A549 (cell line): ENCODE results near the gene GRHL1. TPM values are rescaled to one million over a fixed set of nuclear protein-coding genes. Genes with fewer than 3 reads are reported as not detected.
A peak's percentile ranks its signal among the peaks of the same experiment; 100 is the strongest.
"Not testable (repeated sequence)": the region's sequence is repeated elsewhere in the genome, so short reads cannot be mapped to it uniquely, and the experiment has no call there.

Source experiments
- ATAC-seq, 2 experiments: fragments of 200-7000 bp in 1 of 2; fragments of >200 bp in 1 of 2; cut with Nextera tagmentation in 1 of 2; cut with Tn5 transposase in 1 of 2; 3 replicates each; pipeline versions ENCODE4 v1.8.0 to v1.9.1; 2018 to 2020; ENCODE audit warnings: mild to moderate bottlenecking in 1 of 2, moderate library complexity in 1 of 2
- CTCF ChIA-PET: fragments of 300-600 bp; sonication (Branson Sonifier 250); formaldehyde crosslinking; extraction: SDS; loops from one replicate; lab custom pipeline; 2021; ENCODE audit warnings: antibody characterized with exemption, inconsistent platforms; lab: Yijun Ruan, JAX
- POLR2A ChIA-PET: fragments of 350-600 bp; formaldehyde crosslinking; extraction: SDS; loops from one replicate; lab custom pipeline; 2021; ENCODE audit warnings: antibody characterized with exemption, inconsistent platforms; lab: Yijun Ruan, JAX
- DNase-seq, 2 experiments: peaks; one replicate each; pipeline versions ENCODE4 v3.0.0 to v3.0.0-alpha.2; 2011 to 2016; ENCODE audit warnings: low read depth in 1 of 2, low spot score in 1 of 2
- FAIRE-seq: peaks from 2 replicates; lab custom pipeline; 2011; peaks lifted over from hg19 to GRCh38; lab: Jason Lieb, UNC
- H3K27ac ChIP-seq, 2 experiments: fragments of >200 bp; sonication (Bioruptor Twin); formaldehyde crosslinking; 3 replicates each; pipeline ENCODE4 v1.5.1; 2016 to 2017
- H3K4me1 ChIP-seq: fragments of >200 bp; sonication (Bioruptor Twin); formaldehyde crosslinking; 3 replicates; pipeline ENCODE4 v1.6.1; 2016
- H3K4me2 ChIP-seq: fragments of >200 bp; sonication (Bioruptor Twin); formaldehyde crosslinking; 3 replicates; pipeline ENCODE4 v1.6.1; 2016
- H3K4me3 ChIP-seq: fragments of >200 bp; sonication (Bioruptor Twin); formaldehyde crosslinking; 3 replicates; pipeline ENCODE4 v1.5.1; 2016
- H3K9me3 ChIP-seq: fragments of >200 bp; sonication (Bioruptor Twin); formaldehyde crosslinking; 3 replicates; pipeline ENCODE4 v1.6.1; 2016
- CBX2 ChIP-seq: fragments of 200-600 bp; sonication (generic); IDR thresholded peaks from 2 replicates; pipeline ENCODE4 v1.6.1; 2016; ENCODE audit warnings: low read depth, mild to moderate bottlenecking, borderline replicate concordance
- E2F6 ChIP-seq: IDR thresholded peaks from 2 replicates; pipeline ENCODE4 v1.6.1; 2012; ENCODE audit warnings: low read depth, borderline replicate concordance
- EHF ChIP-seq: fragments of 250-450 bp; sonication (Bioruptor Pico); IDR thresholded peaks from 2 replicates; pipeline ENCODE4 v1.5.0; 2020; ENCODE audit warnings: mild to moderate bottlenecking
- EHMT2 ChIP-seq: fragments of 200-600 bp; sonication (generic); IDR thresholded peaks from 2 replicates; pipeline ENCODE4 v1.6.1; 2016; ENCODE audit warnings: antibody characterized with exemption, low read depth, mild to moderate bottlenecking, moderate library complexity
- ESRRA ChIP-seq: fragments of 150-350 bp; IDR thresholded peaks from 2 replicates; pipeline ENCODE4 v1.6.1; 2014; ENCODE audit warnings: mild to moderate bottlenecking, low read length, borderline replicate concordance
- FOSL2 ChIP-seq, 2 experiments: fragments of 450-650 bp in 1 of 2; fragments of >200 bp in 1 of 2; sonication (Bioruptor Twin) in 1 of 2; formaldehyde crosslinking; IDR thresholded peaks; 2 replicates each; pipeline versions ENCODE4 v1.5.0 to v1.6.1; 2016 to 2020; ENCODE audit warnings: mild to moderate bottlenecking in 1 of 2, moderate library complexity in 1 of 2
- HDAC2 ChIP-seq: fragments of 200-600 bp; sonication (generic); IDR thresholded peaks from 2 replicates; pipeline ENCODE4 v1.6.1; 2016
- HES2 ChIP-seq: fragments of >200 bp; sonication (Bioruptor Twin); formaldehyde crosslinking; IDR thresholded peaks from 2 replicates; pipeline ENCODE4 v1.6.1; 2016
- HEYL ChIP-seq: fragments of 250-450 bp; sonication (Bioruptor Pico); IDR thresholded peaks from 2 replicates; pipeline ENCODE4 v1.8.0; 2021; ENCODE audit warnings: mild to moderate bottlenecking, moderate library complexity
- HOXA7 ChIP-seq: fragments of 250-450 bp; sonication (Bioruptor Pico); IDR thresholded peaks from 2 replicates; pipeline ENCODE4 v1.5.0; 2020; ENCODE audit warnings: mild to moderate bottlenecking, moderate library complexity
- HOXB13 ChIP-seq: fragments of 250-450 bp; sonication (Bioruptor Pico); IDR thresholded peaks from 2 replicates; pipeline ENCODE4 v1.5.0; 2020; ENCODE audit warnings: low read depth, mild to moderate bottlenecking, moderate library complexity
- HOXB5 ChIP-seq: fragments of 250-450 bp; sonication (Bioruptor Pico); IDR thresholded peaks from 2 replicates; pipeline ENCODE4 v1.5.0; 2020; ENCODE audit warnings: mild to moderate bottlenecking, moderate library complexity
- KDM1A ChIP-seq: fragments of 200-600 bp; sonication (generic); IDR thresholded peaks from 2 replicates; pipeline ENCODE4 v1.6.1; 2016; ENCODE audit warnings: low read depth, mild to moderate bottlenecking
- MAFK ChIP-seq: fragments of 450-650 bp; IDR thresholded peaks from 2 replicates; pipeline ENCODE4 v1.6.1; 2014; ENCODE audit not compliant: partially characterized antibody
- MAX ChIP-seq: IDR thresholded peaks from 2 replicates; pipeline ENCODE4 v1.6.1; 2012
- NR3C1 ChIP-seq: fragments of >200 bp; sonication (Bioruptor Twin); formaldehyde crosslinking; IDR thresholded peaks from 3 replicates; pipeline ENCODE4 v1.6.1; 2017
- PBX3 ChIP-seq: IDR thresholded peaks from 2 replicates; pipeline ENCODE4 v1.6.1; 2012
- PHF8 ChIP-seq: fragments of 200-600 bp; sonication (generic); IDR thresholded peaks from 2 replicates; pipeline ENCODE4 v1.6.1; 2016; ENCODE audit warnings: low read depth, mild to moderate bottlenecking, antibody characterized with exemption, moderate library complexity, borderline replicate concordance
- POLR2A ChIP-seq: IDR thresholded peaks from 2 replicates; pipeline ENCODE4 v1.6.1; 2012; ENCODE audit warnings: mild to moderate bottlenecking, low read length
- RAD21 ChIP-seq, 2 experiments: fragments of >200 bp in 1 of 2; sonication (Bioruptor Twin) in 1 of 2; formaldehyde crosslinking in 1 of 2; IDR thresholded peaks in 1 of 2; conservative IDR thresholded peaks in 1 of 2; 2 replicates in 1 of 2; 3 replicates in 1 of 2; pipeline ENCODE4 v1.6.1; 2012 to 2018; ENCODE audit warnings: inconsistent platforms in 1 of 2
- RCOR1 ChIP-seq: fragments of 150-350 bp; IDR thresholded peaks from 2 replicates; pipeline ENCODE4 v1.6.1; 2014; ENCODE audit warnings: antibody characterized with exemption, low read length, low read depth
- SREBF2 ChIP-seq: fragments of 450-650 bp; IDR thresholded peaks from 2 replicates; pipeline ENCODE4 v1.6.1; 2014; ENCODE audit warnings: mild to moderate bottlenecking, moderate library complexity
- ZFP36 ChIP-seq: fragments of 450-650 bp; IDR thresholded peaks from 2 replicates; pipeline ENCODE4 v1.6.1; 2014; ENCODE audit warnings: borderline replicate concordance; ENCODE audit not compliant: partially characterized antibody
- ZNF302 ChIP-seq: fragments of 250-450 bp; sonication (Bioruptor Pico); IDR thresholded peaks from 2 replicates; pipeline ENCODE4 v1.9.0; 2021; ENCODE audit warnings: inconsistent platforms, mild to moderate bottlenecking, moderate library complexity
- WGBS: methylation state at CpG from one replicate; pipeline ENCODE4 v1.1.6; 2017; ENCODE audit errors: missing lambda C conversion rate; 5-methylcytosine and 5-hydroxymethylcytosine counted together
- polyA plus RNA-seq, 4 experiments: library from polyadenylated mRNA; depleted of rRNA in 3 of 4; stranded (reverse); fragments of >200 nt; fragmentation: RNase III in 1 of 4; extraction: RNeasy Plus Mini Kit Qiagen cat#74134 plus additional on column Dnase treatment in 1 of 4; gene quantifications; 2 replicates in 3 of 4; 3 replicates in 1 of 4; pipeline ENCODE4 v1.2.3, GENCODE V29; 2011 to 2017
- TF ChIP-seq, protein P1 (sequence below): fragments of 250-450 bp; sonication (Bioruptor Pico); IDR thresholded peaks from 2 replicates; pipeline ENCODE4 v1.5.0; 2020; ENCODE audit warnings: low read depth, mild to moderate bottlenecking, moderate library complexity

GRHL1 gene
- polyA plus RNA-seq, 2 of the 4 experiments (the other 2 are of a cell fraction), result 0.68 to 1.2 TPM

DNA sequence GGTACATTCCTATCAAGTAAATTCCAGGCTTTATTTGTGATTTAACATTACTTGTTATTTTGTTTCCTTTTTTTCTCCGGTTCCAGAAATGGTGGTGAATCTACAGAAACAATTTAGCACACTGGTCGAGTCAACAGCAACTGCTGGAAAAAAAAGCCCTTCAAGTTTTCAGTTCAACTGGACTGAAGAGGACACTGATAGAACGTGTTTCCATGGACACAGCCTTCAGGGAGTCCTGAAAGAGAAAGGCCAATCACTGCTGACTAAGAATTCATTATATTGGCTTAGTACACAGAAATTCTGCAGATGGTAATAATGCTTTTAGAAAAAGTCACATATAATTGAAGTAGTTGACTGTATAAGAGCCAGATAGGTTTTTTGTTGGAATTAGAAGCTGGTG, 32.0 kb upstream of the GRHL1 start:
- 92% methylated on average over 3 of the region's 3 CpGs for WGBS
- POLR2A ChIA-PET, result no interaction called here
- peaks cover 7% of the 10 kb centered on the region for H3K4me1 ChIP-seq
- FAIRE-seq (no peak), DNase-seq (no peak), ATAC-seq (no peak)
- no peak for TF ChIP-seq FOSL2 (IDR thresholded peaks at IDR 0.05)
- TF ChIP-seq FOSL2 (CRISPR knock-in tag; IDR thresholded peaks at IDR 0.05), result no peak
- no peak for TF ChIP-seq CBX2
- TF ChIP-seq EHF (CRISPR knock-in tag), result no peak
- TF ChIP-seq HOXB5 (CRISPR knock-in tag), result no peak
- no peak for TF ChIP-seq PHF8
- no peak overlapping the region for H3K27ac ChIP-seq
- CTCF ChIA-PET, result interaction anchor here (1.4 kb wide), 1 partner anchor 106 kb away, joined by 4 read pairs; no protein-coding TSS in a partner anchor
- H3K4me2 ChIP-seq, result no peak overlapping the region
- no peak overlapping the region for H3K4me3 ChIP-seq
- H3K9me3 ChIP-seq, result no peaks in the 10 kb centered on the region

DNA sequence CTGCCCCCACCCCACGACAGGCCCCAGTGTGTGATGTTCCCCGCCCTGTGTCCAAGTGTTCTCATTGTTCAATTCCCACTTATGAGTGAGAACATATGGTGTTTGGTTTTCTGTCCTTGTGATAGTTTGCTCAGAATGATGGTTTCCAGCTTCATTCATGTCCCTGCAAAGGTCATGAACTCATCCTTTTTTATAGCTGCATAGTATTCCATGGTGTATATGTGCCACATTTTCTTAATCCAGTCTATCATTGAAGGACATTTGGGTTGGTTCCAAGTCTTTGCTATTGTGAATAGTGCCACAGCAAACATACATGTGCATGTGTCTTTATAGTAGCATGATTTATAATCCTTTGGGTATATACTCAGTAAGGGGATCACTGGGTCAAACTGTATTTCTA, 24.5 kb upstream of the GRHL1 start:
- H3K4me1 ChIP-seq, H3K27ac ChIP-seq, FAIRE-seq, H3K9me3 ChIP-seq, POLR2A ChIA-PET, DNase-seq, H3K4me2 ChIP-seq, ATAC-seq, H3K4me3 ChIP-seq: not testable (repeated sequence)
- CTCF ChIA-PET, result interaction anchor here (0.6 kb wide), 1 partner anchor 732 kb away, joined by 3 read pairs; no protein-coding TSS in a partner anchor
- 92% methylated on average over 2 of the region's 2 CpGs for WGBS

DNA sequence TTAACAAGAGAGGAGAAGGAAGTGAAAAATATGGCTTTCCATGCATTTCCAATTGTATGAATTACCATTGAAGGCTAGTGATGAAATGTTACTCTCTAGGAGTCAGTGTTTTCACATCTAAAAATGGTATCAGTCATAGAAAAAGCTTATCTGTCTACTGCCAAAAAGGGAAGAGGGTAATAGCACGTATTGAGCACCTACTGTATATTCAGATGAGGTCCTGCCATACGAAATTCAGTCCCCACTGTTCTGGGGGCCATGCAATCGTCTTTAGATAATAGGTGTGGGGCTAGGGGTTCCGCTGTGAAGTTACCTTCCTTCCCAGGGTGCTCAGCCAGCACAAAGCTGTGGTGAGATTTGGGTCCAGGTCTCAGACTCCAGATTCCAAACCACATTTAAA, 14.2 kb upstream of the GRHL1 start:
- H3K4me1 ChIP-seq, result peaks cover 7% of the 10 kb centered on the region; the same call in 2 of the 3 replicates
- CTCF ChIA-PET, result interaction anchor here (0.6 to 1.6 kb wide), 2 partner anchors 112 to 123 kb away, joined by 3 to 6 read pairs; no protein-coding TSS in a partner anchor
- no peak overlapping the region for H3K4me3 ChIP-seq
- POLR2A ChIA-PET, result no interaction called here
- DNase-seq, result no peak
- WGBS, result 85% methylated on average over 4 of the region's 4 CpGs
- no peak overlapping the region for H3K27ac ChIP-seq
- TF ChIP-seq HOXB5 (CRISPR knock-in tag) (no peak), NR3C1 (no peak), HOXA7 (CRISPR knock-in tag) (no peak), RAD21 (conservative IDR thresholded peaks at IDR 0.05 in 1 of 2, IDR thresholded peaks at IDR 0.05 in 1 of 2) (no peak), E2F6 (no peak), ESRRA (no peak), HOXB13 (no peak), ZNF302 (CRISPR knock-in tag) (no peak), FOSL2 (IDR thresholded peaks at IDR 0.05) (no peak), FOSL2 (CRISPR knock-in tag; IDR thresholded peaks at IDR 0.05) (no peak), SREBF2 (no peak), KDM1A (no peak)
- TF ChIP-seq, protein P1, sequence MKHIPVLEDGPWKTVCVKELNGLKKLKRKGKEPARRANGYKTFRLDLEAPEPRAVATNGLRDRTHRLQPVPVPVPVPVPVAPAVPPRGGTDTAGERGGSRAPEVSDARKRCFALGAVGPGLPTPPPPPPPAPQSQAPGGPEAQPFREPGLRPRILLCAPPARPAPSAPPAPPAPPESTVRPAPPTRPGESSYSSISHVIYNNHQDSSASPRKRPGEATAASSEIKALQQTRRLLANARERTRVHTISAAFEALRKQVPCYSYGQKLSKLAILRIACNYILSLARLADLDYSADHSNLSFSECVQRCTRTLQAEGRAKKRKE (CRISPR knock-in tag), result no peak
- ATAC-seq, result no peak
- H3K4me2 ChIP-seq, result no peak overlapping the region
- no peaks in the 10 kb centered on the region for H3K9me3 ChIP-seq
- no peak for FAIRE-seq

GRCh38 chr2:9937968-9938367, 13.5 kb upstream of the GRHL1 start:
- Histone ChIP-seq H3K4me2 (no peak overlapping the region), H3K27ac (no peak overlapping the region), H3K9me3 (no peaks in the 10 kb centered on the region), H3K4me1 (peaks cover 7% of the 10 kb centered on the region; the same call in 2 of the 3 replicates), H3K4me3 (no peak overlapping the region)
- ATAC-seq (peak; percentile 23 to 26; a peak in 3 of 6 replicates), FAIRE-seq (no peak), DNase-seq (no peak)
- WGBS, result 87% methylated on average over 7 of the region's 9 CpGs
- TF ChIP-seq HDAC2, result no peak
- no peak for TF ChIP-seq EHMT2
- TF ChIP-seq HEYL (CRISPR knock-in tag), result no peak
- TF ChIP-seq RCOR1, result no peak
- no peak for TF ChIP-seq POLR2A
- no peak for TF ChIP-seq MAX
- TF ChIP-seq ESRRA, result no peak
- no peak for TF ChIP-seq PBX3
- no peak for TF ChIP-seq ZFP36
- no peak for TF ChIP-seq HES2
- no peak for TF ChIP-seq MAFK
- ChIA-PET POLR2A (no interaction called here), CTCF (interaction anchor here (0.6 to 1.3 kb wide), 2 partner anchors 38 to 111 kb away, joined by 3 read pairs; no protein-coding TSS in a partner anchor)
